CD4-positive, CD25-positive, alpha-beta regulatory T cell (primary cell): ENCODE measurements around the gene PROX1. TPM values are rescaled to one million over a fixed set of nuclear protein-coding genes. Genes with fewer than 3 reads are reported as not detected.

Experiments used
- ATAC-seq, 2 donors: fragments of 150-1000 bp; cut with Tn5 transposase; one replicate each; pipeline ENCODE4 v1.10.0; 2021; ENCODE audit warnings: low read depth in 2 of 2, moderate number of reproducible peaks in 2 of 2, moderate library complexity in 1 of 2
- DNase-seq, 3 donors: peaks; one replicate each; pipeline versions ENCODE4 v3.0.0 to v3.0.0-alpha.2; 2012 to 2022; ENCODE audit warnings: mixed read lengths in 1 of 3
- H3K27ac ChIP-seq: one replicate; pipeline ENCODE4 v1.7.0; 2013; ENCODE audit warnings: mild to moderate bottlenecking, low read length; ENCODE audit not compliant: insufficient read depth, poor library complexity, severe bottlenecking
- H3K27me3 ChIP-seq: one replicate; pipeline ENCODE4 v1.7.0; 2013; ENCODE audit warnings: low read length; ENCODE audit not compliant: control insufficient read depth, insufficient read depth
- H3K36me3 ChIP-seq: one replicate; pipeline ENCODE4 v1.7.0; 2013; ENCODE audit warnings: mild to moderate bottlenecking, low read length, moderate library complexity; ENCODE audit not compliant: control insufficient read depth, insufficient read depth
- H3K4me1 ChIP-seq: 2 replicates; pipeline ENCODE4 v1.7.0; 2013; ENCODE audit warnings: mild to moderate bottlenecking, low read length; ENCODE audit not compliant: insufficient read depth, control insufficient read depth, poor library complexity, severe bottlenecking
- H3K4me3 ChIP-seq: one replicate; pipeline ENCODE4 v1.7.0; 2013; ENCODE audit warnings: low read depth, mild to moderate bottlenecking, low read length, moderate library complexity
- H3K9me3 ChIP-seq, 2 experiments: 1 replicate in 1 of 2; 2 replicates in 1 of 2; pipeline ENCODE4 v1.7.0; 2013; ENCODE audit warnings: low read length in 2 of 2, mild to moderate bottlenecking in 1 of 2, moderate library complexity in 1 of 2; ENCODE audit not compliant: control insufficient read depth in 2 of 2
- H3K27ac Mint-ChIP-seq, 3 donors: one replicate each; pipeline ENCODE4 v1.8.0; 2020 to 2022; ENCODE audit warnings: mild to moderate bottlenecking in 3 of 3, mixed read lengths in 3 of 3, moderate library complexity in 2 of 3
- H3K27me3 Mint-ChIP-seq: one replicate; pipeline ENCODE4 v1.8.0; 2022; ENCODE audit warnings: mild to moderate bottlenecking, mixed read lengths
- H3K36me3 Mint-ChIP-seq: one replicate; pipeline ENCODE4 v1.8.0; 2020; ENCODE audit warnings: mixed read lengths
- H3K4me1 Mint-ChIP-seq, 4 donors: one replicate each; pipeline ENCODE4 v1.8.0; 2020 to 2022; ENCODE audit warnings: mixed read lengths in 4 of 4, mild to moderate bottlenecking in 1 of 4
- H3K4me3 Mint-ChIP-seq, 4 donors: one replicate each; pipeline ENCODE4 v1.8.0; 2020 to 2022; ENCODE audit warnings: mild to moderate bottlenecking in 4 of 4, mixed read lengths in 4 of 4, moderate library complexity in 3 of 4
- H3K9me3 Mint-ChIP-seq, 7 donors: one replicate each; pipeline ENCODE4 v1.8.0; 2020 to 2022; ENCODE audit warnings: mixed read lengths in 7 of 7, mild to moderate bottlenecking in 3 of 7, moderate library complexity in 2 of 7
- polyA plus RNA-seq, 4 donors: library from polyadenylated mRNA; unstranded; fragments of 300-500 nt; fragmentation: Illumina TruSeq; gene quantifications; one replicate each; pipeline ENCODE4 v1.2.3, GENCODE V29; 2021
- total RNA-seq: library from RNA; stranded (reverse); gene quantifications from one replicate; pipeline ENCODE4 v1.2.3, GENCODE V29; 2022

PROX1 gene, protein sequence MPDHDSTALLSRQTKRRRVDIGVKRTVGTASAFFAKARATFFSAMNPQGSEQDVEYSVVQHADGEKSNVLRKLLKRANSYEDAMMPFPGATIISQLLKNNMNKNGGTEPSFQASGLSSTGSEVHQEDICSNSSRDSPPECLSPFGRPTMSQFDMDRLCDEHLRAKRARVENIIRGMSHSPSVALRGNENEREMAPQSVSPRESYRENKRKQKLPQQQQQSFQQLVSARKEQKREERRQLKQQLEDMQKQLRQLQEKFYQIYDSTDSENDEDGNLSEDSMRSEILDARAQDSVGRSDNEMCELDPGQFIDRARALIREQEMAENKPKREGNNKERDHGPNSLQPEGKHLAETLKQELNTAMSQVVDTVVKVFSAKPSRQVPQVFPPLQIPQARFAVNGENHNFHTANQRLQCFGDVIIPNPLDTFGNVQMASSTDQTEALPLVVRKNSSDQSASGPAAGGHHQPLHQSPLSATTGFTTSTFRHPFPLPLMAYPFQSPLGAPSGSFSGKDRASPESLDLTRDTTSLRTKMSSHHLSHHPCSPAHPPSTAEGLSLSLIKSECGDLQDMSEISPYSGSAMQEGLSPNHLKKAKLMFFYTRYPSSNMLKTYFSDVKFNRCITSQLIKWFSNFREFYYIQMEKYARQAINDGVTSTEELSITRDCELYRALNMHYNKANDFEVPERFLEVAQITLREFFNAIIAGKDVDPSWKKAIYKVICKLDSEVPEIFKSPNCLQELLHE
- total RNA-seq (not detected), polyA plus RNA-seq (not detected)

DNA sequence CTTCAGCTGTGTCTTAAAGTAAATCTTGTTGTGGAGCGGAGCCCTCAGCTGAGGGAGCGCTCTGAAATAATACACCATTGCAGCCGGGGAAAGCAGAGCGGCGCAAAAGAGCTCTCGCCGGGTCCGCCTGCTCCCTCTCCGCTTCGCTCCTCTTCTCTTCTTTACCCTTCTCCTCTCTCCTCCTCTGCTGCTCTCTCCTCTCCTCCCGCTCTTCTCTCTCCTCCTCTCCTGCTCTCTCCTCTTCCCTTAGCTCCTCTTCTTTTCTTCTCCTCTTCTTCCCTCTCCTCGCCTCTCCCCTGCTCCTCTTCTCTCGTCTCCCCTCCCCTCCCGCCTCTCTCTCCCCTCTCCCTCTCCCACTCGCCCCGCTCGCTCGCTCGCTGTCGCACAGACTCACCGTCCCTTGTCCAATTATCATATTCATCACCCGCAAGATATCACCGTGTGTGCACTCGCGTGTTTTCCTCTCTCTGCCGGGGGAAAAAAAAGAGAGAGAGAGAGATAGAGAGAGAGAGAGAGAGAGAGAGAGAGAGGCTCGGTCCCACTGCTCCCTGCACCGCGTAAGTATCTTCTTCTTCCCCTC is at the start of gene PROX1:
Gene PROX1, plus strand, starts transcription at position 47 of the 580 bp plus-strand sequence. CDS start 8,563 bp downstream, outside the sequence.
- no peaks in the 10 kb centered on the region for H3K36me3 Mint-ChIP-seq
- no peak within 1 kb of the TSS for H3K27ac ChIP-seq
- peak within 1 kb of the TSS; percentile 44 for H3K4me3 ChIP-seq
- ATAC-seq: peak in 1 of 2 donors; percentile 63
- DNase-seq: peak in 2 of 3 donors; percentile 29 to 67
- H3K4me3 Mint-ChIP-seq: peak within 1 kb of the TSS; percentile 1 to 91 (median 88)
- peaks cover 0 to 16% (median 2%) of the 10 kb centered on the region in 7 donors for H3K9me3 Mint-ChIP-seq
- peak within 1 kb of the TSS in 2 of 3 donors; percentile 78 to 79 for H3K27ac Mint-ChIP-seq
- H3K4me1 Mint-ChIP-seq: peaks cover 15 to 45% (median 26%) of the 10 kb centered on the region in 4 donors
- peaks cover 20% of the 10 kb centered on the region for H3K4me1 ChIP-seq
- H3K9me3 ChIP-seq: peaks cover 0 to 10% of the 10 kb centered on the region in 2 experiments
- peaks cover 66% of the 10 kb centered on the region for H3K27me3 ChIP-seq
- H3K36me3 ChIP-seq: no peaks in the 10 kb centered on the region
- peaks cover 93% of the 10 kb centered on the region for H3K27me3 Mint-ChIP-seq

DNA sequence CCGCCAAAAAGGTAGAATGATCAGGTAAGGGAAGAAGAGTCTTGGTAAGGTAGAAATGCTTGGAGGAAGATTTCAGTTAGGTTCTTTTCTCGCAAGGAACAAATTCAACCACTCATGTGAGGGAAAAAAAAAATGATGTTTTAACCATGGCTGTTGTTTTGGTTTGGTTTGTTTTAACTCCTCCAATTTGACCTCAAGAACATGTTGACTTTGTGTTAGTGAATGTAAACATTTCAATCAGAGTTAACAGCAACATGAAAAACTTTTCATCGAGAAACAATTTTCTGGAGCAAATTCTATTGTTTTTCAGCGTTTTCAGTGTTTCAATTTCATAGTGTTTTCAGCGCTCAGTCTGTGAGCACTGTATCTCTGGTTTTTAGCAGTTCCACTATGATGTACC is 49.0 kb upstream of the PROX1 start:
- DNase-seq (no peak), ATAC-seq (no peak)
- Mint-ChIP-seq H3K4me3 (no peak overlapping the region), H3K9me3 (peaks cover 0 to 5% (median 0%) of the 10 kb centered on the region in 7 donors), H3K27me3 (no peaks in the 10 kb centered on the region), H3K4me1 (no peaks in the 10 kb centered on the region), H3K36me3 (no peaks in the 10 kb centered on the region), H3K27ac (no peak overlapping the region)
- Histone ChIP-seq H3K36me3 (no peaks in the 10 kb centered on the region), H3K27me3 (no peaks in the 10 kb centered on the region), H3K4me1 (no peaks in the 10 kb centered on the region), H3K27ac (no peak overlapping the region), H3K9me3 (no peaks in the 10 kb centered on the region), H3K4me3 (no peak overlapping the region)

DNA sequence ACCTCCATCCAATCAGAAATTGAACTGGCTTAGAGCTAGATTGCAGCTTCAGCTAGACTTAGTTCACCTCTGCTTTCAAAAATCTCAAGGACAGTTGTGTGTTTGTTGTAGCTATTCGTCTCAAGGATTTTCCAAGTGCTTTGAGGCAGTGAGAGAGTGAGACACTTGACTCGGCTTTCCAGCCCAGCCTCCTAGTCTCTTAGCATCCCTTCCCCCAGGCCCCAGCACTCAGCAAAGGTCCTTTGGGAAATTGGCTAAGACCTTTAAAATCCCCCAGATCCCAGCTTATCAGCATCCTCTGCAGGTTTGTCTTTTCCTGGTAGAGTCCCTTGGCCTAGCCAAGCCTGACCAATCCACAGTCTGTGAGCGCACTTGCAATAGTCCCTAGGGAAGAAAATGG is 47.9 kb upstream of the PROX1 start:
- DNase-seq (no peak), ATAC-seq (no peak)
- no peaks in the 10 kb centered on the region for H3K4me1 Mint-ChIP-seq
- no peaks in the 10 kb centered on the region for H3K27me3 Mint-ChIP-seq
- no peaks in the 10 kb centered on the region for H3K36me3 Mint-ChIP-seq
- Histone ChIP-seq H3K36me3 (no peaks in the 10 kb centered on the region), H3K27me3 (no peaks in the 10 kb centered on the region), H3K27ac (no peak overlapping the region), H3K4me1 (no peaks in the 10 kb centered on the region), H3K4me3 (no peak overlapping the region), H3K9me3 (no peaks in the 10 kb centered on the region)
- no peak overlapping the region for H3K27ac Mint-ChIP-seq
- H3K9me3 Mint-ChIP-seq: peaks cover 0 to 3% (median 0%) of the 10 kb centered on the region in 7 donors
- no peak overlapping the region for H3K4me3 Mint-ChIP-seq

DNA sequence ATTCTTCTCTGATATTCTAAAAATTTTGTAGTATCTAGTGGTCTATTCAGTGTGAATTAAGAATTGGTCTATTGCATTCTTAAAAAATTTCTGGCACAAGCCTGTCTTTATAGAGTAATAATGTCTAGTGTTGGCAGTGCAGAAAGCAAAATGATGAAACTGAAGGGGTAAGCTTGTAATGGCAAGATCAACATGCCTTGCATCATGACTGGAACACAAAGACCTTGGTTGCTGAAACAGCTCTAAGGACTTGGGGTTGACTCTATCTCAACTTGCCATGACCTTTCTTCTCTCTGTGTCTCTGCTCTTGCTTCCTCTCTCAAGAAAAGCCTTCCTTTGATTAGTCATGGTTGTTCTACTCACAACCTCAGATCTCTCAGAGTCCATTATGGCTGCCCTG is 46.8 kb upstream of the PROX1 start:
- Mint-ChIP-seq H3K9me3 (peaks cover 0 to 4% (median 0%) of the 10 kb centered on the region in 7 donors), H3K27me3 (no peaks in the 10 kb centered on the region), H3K4me3 (no peak overlapping the region), H3K4me1 (no peaks in the 10 kb centered on the region), H3K27ac (no peak overlapping the region), H3K36me3 (no peaks in the 10 kb centered on the region)
- Histone ChIP-seq H3K9me3 (no peaks in the 10 kb centered on the region), H3K4me3 (no peak overlapping the region), H3K27ac (no peak overlapping the region), H3K4me1 (no peaks in the 10 kb centered on the region), H3K27me3 (no peaks in the 10 kb centered on the region), H3K36me3 (no peaks in the 10 kb centered on the region)
- DNase-seq: no peak
- no peak for ATAC-seq

DNA sequence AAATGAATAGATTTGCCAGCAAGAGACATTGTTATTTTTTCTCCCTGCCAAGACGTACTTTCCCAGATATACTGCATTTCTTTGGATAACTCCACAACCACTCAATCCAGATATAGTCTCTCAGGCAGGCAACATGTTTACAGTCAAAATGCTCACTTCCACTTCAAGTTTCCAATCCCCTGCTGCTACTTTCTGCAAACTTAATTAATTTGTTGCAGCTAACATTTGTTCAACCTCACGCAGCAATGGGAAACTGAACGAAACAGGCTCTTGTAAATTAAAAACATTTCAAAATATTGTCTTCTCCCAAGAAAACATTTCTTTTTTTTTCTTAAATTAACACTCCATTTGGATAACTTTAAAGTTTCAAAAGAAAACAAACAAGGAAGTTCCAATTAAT is 45.7 kb upstream of the PROX1 start:
- DNase-seq (no peak), ATAC-seq (no peak)
- Mint-ChIP-seq H3K27me3 (no peaks in the 10 kb centered on the region), H3K27ac (no peak overlapping the region), H3K4me1 (no peaks in the 10 kb centered on the region), H3K9me3 (peaks cover 0 to 4% (median 0%) of the 10 kb centered on the region in 7 donors), H3K36me3 (no peaks in the 10 kb centered on the region), H3K4me3 (no peak overlapping the region)
- H3K4me3 ChIP-seq: no peak overlapping the region
- H3K4me1 ChIP-seq: no peaks in the 10 kb centered on the region
- H3K27ac ChIP-seq: no peak overlapping the region
- H3K27me3 ChIP-seq: no peaks in the 10 kb centered on the region
- H3K36me3 ChIP-seq: no peaks in the 10 kb centered on the region
- no peaks in the 10 kb centered on the region for H3K9me3 ChIP-seq

DNA sequence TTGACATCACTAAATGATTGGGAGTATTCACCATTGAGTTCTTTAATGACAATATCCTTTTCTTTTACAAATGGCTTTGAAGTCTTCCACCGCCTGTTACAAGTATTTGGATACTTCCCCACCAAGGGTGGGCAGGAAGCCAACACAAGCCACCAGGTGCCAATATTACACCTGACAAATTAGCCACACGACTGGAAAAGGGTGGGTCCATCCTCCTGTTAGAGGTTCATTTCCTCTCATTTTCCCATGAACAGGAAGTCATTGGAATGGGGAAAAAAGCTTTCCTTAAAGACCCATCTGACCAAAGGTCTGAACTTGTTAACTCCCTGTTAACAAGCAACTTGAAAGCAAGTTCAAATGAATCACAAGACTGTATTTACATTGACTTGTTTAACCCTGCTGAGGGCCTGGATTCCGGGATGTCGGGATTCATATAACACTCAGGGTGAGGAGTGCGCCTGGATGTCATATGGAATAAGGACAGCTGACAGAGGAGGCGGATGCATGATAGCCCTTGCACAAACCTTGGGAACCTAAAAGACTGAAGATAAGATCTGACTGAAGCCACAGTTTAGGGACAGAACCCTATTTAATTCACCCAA is 40.5 kb upstream of the PROX1 start:
- no peaks in the 10 kb centered on the region for H3K4me1 Mint-ChIP-seq
- peaks cover 0 to 4% (median 0%) of the 10 kb centered on the region in 7 donors for H3K9me3 Mint-ChIP-seq
- Histone ChIP-seq H3K36me3 (no peaks in the 10 kb centered on the region), H3K27ac (no peak overlapping the region), H3K9me3 (no peaks in the 10 kb centered on the region), H3K4me3 (no peak overlapping the region), H3K27me3 (no peaks in the 10 kb centered on the region), H3K4me1 (no peaks in the 10 kb centered on the region)
- no peaks in the 10 kb centered on the region for H3K36me3 Mint-ChIP-seq
- no peak overlapping the region for H3K27ac Mint-ChIP-seq
- no peak for ATAC-seq
- no peak for DNase-seq
- no peak overlapping the region for H3K4me3 Mint-ChIP-seq
- no peaks in the 10 kb centered on the region for H3K27me3 Mint-ChIP-seq

DNA sequence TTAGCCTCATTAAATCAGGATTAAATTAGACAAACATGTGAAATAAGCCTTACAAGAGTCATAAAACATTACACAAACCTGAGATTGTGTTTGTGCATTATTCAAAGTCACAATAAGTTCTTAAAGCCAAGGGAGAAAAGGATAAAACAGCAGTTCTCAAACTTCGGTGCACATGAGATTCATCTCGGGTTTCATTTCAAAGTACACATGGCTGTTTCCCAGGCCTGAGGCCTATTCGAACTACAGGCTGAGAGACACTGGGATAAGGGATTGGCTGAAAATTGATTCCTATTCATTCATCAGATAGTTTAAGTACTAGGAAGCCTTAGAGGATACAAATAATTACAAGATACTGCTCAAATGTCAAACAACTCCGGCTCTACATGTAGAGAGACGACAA is 35.9 kb upstream of the PROX1 start:
- Mint-ChIP-seq H3K4me1 (no peaks in the 10 kb centered on the region), H3K9me3 (peaks cover 0 to 3% (median 0%) of the 10 kb centered on the region in 7 donors), H3K27ac (no peak overlapping the region), H3K27me3 (no peaks in the 10 kb centered on the region), H3K36me3 (no peaks in the 10 kb centered on the region), H3K4me3 (no peak overlapping the region)
- DNase-seq: no peak
- no peaks in the 10 kb centered on the region for H3K9me3 ChIP-seq
- H3K27me3 ChIP-seq: no peaks in the 10 kb centered on the region
- no peak overlapping the region for H3K27ac ChIP-seq
- ATAC-seq: no peak
- no peaks in the 10 kb centered on the region for H3K4me1 ChIP-seq
- H3K4me3 ChIP-seq: no peak overlapping the region
- H3K36me3 ChIP-seq: no peaks in the 10 kb centered on the region
